ENCODE data around the gene NAV3.
A peak's percentile ranks its signal among the peaks of the same experiment; 100 is the strongest.

Gene NAV3

GRCh38 chr12:78086553-78087362 is 256.1 kb downstream of the NAV3 start:
- peak overlapping the region; percentile 40 for H3K27ac ChIP-seq
- TF ChIP-seq CTCF (conservative IDR thresholded peaks at IDR 0.05), result peak; percentile 70

GRCh38 chr12:78087363-78087675 is 256.6 kb downstream of the NAV3 start:
- H3K27ac ChIP-seq, result peak overlapping the region; percentile 40
- TF ChIP-seq CTCF (conservative IDR thresholded peaks at IDR 0.05), result no peak

GRCh38 chr12:78088391-78088832 is 257.7 kb downstream of the NAV3 start:
- no peak for TF ChIP-seq CTCF (conservative IDR thresholded peaks at IDR 0.05)
- H3K27ac ChIP-seq, result peak overlapping the region; percentile 58

GRCh38 chr12:78090266-78090665 is 259.6 kb downstream of the NAV3 start:
- TF ChIP-seq CTCF (conservative IDR thresholded peaks at IDR 0.05), result no peak
- H3K27ac ChIP-seq, result no peak overlapping the region

GRCh38 chr12:78095623-78096022 is 264.9 kb downstream of the NAV3 start:
- TF ChIP-seq CTCF (conservative IDR thresholded peaks at IDR 0.05), result no peak

GRCh38 chr12:78096909-78097597 is 266.4 kb downstream of the NAV3 start:
- peak; percentile 58 for TF ChIP-seq CTCF (conservative IDR thresholded peaks at IDR 0.05)
- H3K27ac ChIP-seq, result peak overlapping the region; percentile 73

More at GRCh38 chr12:78095623-78096022, 264.9 kb downstream of the NAV3 start:
- H3K27ac ChIP-seq, result peak overlapping the region; percentile 73

GRCh38 chr12:78099806-78100205 is 269.1 kb downstream of the NAV3 start:
- TF ChIP-seq CTCF (conservative IDR thresholded peaks at IDR 0.05), result no peak
- H3K27ac ChIP-seq, result peak overlapping the region; percentile 73
